Measurements from ENCODE around the gene STEAP1B. TPM values are rescaled to one million over a fixed set of nuclear protein-coding genes. Genes with fewer than 3 reads are reported as not detected.

STEAP1B gene
- total RNA-seq, 1 experiment from 2014 or later = 0.27 TPM

DNA sequence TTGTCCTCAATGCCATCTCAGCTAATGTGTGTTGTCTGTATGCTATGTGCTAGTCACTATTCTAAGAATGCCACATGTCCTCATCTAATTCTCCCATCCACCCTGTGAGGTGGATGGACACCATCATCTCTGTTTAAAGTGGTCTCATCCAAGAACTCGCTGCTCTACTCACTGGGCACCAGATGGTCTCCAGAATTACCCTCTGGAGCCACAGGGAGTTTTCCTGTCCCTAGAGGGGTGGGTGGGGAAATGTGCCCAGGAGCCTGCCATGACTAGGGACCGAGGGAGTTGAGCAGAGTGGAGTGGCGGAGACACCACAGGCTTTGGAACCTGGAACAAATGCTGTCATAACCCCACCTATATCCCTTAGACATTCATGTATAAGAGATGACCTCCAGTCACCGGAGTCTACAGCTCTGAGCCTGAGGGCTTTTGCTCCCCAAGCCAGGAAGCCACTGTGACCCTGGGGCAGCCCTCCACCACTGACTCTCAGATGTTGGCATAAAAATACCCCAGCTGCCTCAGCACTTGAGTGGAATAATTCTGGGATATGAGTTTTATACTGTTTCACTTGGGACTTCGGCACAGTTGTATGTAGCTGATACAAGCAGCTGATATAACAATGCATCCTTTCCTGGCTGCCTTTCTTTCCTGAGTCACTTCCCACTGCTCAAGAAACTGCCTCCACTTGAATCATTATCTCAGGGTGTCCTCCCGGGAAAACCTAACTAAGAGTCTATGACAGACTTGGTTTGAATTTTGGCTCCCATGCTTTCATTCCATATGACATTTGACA lies 81.5 kb downstream of the STEAP1B start:
- Histone ChIP-seq H3K4me2 (ENCODE audit: low read length) (no peak overlapping the region), H3K9ac (ENCODE audit: low read length) (no peak overlapping the region), H4K20me1 (ENCODE audit: insufficient read depth) (no peaks in the 10 kb centered on the region), H3K79me2 (ENCODE audit: insufficient read depth, low read length) (no peaks in the 10 kb centered on the region), H3K9me2 (ENCODE audit: insufficient read depth) (no peaks in the 10 kb centered on the region), H3K27ac (ENCODE audit: low read depth, low read length) (no peak overlapping the region), H3K27me3 (ENCODE audit: insufficient read depth, low read length) (no peaks in the 10 kb centered on the region), H3K36me3 (ENCODE audit: control insufficient read depth in 1 of 2, insufficient read depth in 2 of 2, low read length in 2 of 2) (no peaks in the 10 kb centered on the region), H3K9me3 (ENCODE audit: control insufficient read depth in 1 of 2, insufficient read depth in 1 of 2, low read depth in 1 of 2, low read length in 2 of 2) (no peaks in the 10 kb centered on the region), H3K4me1 (ENCODE audit: control insufficient read depth in 1 of 2, insufficient read depth in 2 of 2, low read length in 2 of 2) (no peaks in the 10 kb centered on the region), H3K4me3 (replicated peaks in 1 of 2; ENCODE audit: low read depth in 1 of 2, low read length in 2 of 2) (no peak overlapping the region), H2AFZ (ENCODE audit: low read depth, low read length, poor library complexity, severe bottlenecking) (no peak overlapping the region)
- ChIA-PET RAD21 (ENCODE audit: low non-redundant PET in 1 of 2, low total read pairs in 2 of 2, uncharacterized antibody in 2 of 2, unreplicated experiment in 2 of 2) (no interaction called here), CTCF (no interaction called here), POLR2A (no interaction called here)
- DNase-seq (ENCODE audit: low read depth, low spot score) (no peak), ATAC-seq (no peak)
- intact Hi-C loops (cut with micrococcal nuclease) = no loop called here
- TF ChIP-seq JUND (IDR thresholded peaks at IDR 0.05) (no peak), ZNF274 (IDR thresholded peaks at IDR 0.05; ENCODE audit: low read depth, low read length) (no peak), CBX3 (IDR thresholded peaks at IDR 0.05; ENCODE audit: low read depth) (no peak)
- TF ChIP-seq, protein P1, sequence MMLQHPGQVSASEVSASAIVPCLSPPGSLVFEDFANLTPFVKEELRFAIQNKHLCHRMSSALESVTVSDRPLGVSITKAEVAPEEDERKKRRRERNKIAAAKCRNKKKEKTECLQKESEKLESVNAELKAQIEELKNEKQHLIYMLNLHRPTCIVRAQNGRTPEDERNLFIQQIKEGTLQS (IDR thresholded peaks at IDR 0.05) = no peak
- BruUV-seq (replicated peaks) = no TSS peak

DNA sequence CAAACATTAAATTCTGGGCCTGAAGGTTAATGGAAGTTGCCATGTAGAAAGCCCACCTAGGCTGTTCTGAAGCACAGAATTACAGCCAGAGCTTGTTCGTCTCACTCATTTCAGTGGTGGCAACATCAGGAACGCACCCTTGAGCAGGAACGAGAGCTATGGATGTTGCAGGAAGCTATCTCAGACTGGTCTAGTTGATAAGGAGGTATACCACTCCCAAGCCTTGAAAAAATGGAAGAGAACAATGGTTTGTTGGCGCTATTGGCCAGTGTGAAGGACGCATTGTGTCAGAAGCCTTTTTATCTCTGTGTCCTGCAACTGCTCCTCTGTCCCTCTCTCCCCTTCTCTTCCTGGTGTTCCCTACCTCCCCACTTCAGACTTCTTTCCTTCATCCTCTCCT lies 82.1 kb downstream of the STEAP1B start:
- ATAC-seq (no peak), DNase-seq (ENCODE audit: low read depth, low spot score) (no peak)
- H3K27ac ChIP-seq (ENCODE audit: low read depth, low read length) = no peak overlapping the region
- intact Hi-C loops (cut with micrococcal nuclease) = no loop called here
- no peak overlapping the region for H3K9ac ChIP-seq (ENCODE audit: low read length)
- no peaks in the 10 kb centered on the region for H3K27me3 ChIP-seq (ENCODE audit: insufficient read depth, low read length)
- ChIA-PET CTCF (no interaction called here), RAD21 (ENCODE audit: low non-redundant PET in 1 of 2, low total read pairs in 2 of 2, uncharacterized antibody in 2 of 2, unreplicated experiment in 2 of 2) (no interaction called here), POLR2A (no interaction called here)
- H3K4me3 ChIP-seq (replicated peaks in 1 of 2; ENCODE audit: low read depth in 1 of 2, low read length in 2 of 2) = no peak overlapping the region
- no peaks in the 10 kb centered on the region for H3K4me1 ChIP-seq (ENCODE audit: control insufficient read depth in 1 of 2, insufficient read depth in 2 of 2, low read length in 2 of 2)
- no peaks in the 10 kb centered on the region for H3K79me2 ChIP-seq (ENCODE audit: insufficient read depth, low read length)
- no peaks in the 10 kb centered on the region for H4K20me1 ChIP-seq (ENCODE audit: insufficient read depth)
- H3K36me3 ChIP-seq (ENCODE audit: control insufficient read depth in 1 of 2, insufficient read depth in 2 of 2, low read length in 2 of 2) = no peaks in the 10 kb centered on the region
- BruUV-seq (replicated peaks) = no TSS peak
- no peaks in the 10 kb centered on the region for H3K9me2 ChIP-seq (ENCODE audit: insufficient read depth)
- H3K9me3 ChIP-seq (ENCODE audit: control insufficient read depth in 1 of 2, insufficient read depth in 1 of 2, low read depth in 1 of 2, low read length in 2 of 2) = no peaks in the 10 kb centered on the region
- H2AFZ ChIP-seq (ENCODE audit: low read depth, low read length, poor library complexity, severe bottlenecking) = no peak overlapping the region
- H3K4me2 ChIP-seq (ENCODE audit: low read length) = no peak overlapping the region
- TF ChIP-seq SIN3A (IDR thresholded peaks at IDR 0.05; ENCODE audit: low read depth) (no peak), ZFX (IDR thresholded peaks at IDR 0.05) (no peak), SP1 (IDR thresholded peaks at IDR 0.05; ENCODE audit: low read depth) (no peak), EGR1 (IDR thresholded peaks at IDR 0.05; ENCODE audit: low read depth) (no peak), FOSL1 (IDR thresholded peaks at IDR 0.05; ENCODE audit: low read depth) (no peak)
- TF ChIP-seq, protein P2, sequence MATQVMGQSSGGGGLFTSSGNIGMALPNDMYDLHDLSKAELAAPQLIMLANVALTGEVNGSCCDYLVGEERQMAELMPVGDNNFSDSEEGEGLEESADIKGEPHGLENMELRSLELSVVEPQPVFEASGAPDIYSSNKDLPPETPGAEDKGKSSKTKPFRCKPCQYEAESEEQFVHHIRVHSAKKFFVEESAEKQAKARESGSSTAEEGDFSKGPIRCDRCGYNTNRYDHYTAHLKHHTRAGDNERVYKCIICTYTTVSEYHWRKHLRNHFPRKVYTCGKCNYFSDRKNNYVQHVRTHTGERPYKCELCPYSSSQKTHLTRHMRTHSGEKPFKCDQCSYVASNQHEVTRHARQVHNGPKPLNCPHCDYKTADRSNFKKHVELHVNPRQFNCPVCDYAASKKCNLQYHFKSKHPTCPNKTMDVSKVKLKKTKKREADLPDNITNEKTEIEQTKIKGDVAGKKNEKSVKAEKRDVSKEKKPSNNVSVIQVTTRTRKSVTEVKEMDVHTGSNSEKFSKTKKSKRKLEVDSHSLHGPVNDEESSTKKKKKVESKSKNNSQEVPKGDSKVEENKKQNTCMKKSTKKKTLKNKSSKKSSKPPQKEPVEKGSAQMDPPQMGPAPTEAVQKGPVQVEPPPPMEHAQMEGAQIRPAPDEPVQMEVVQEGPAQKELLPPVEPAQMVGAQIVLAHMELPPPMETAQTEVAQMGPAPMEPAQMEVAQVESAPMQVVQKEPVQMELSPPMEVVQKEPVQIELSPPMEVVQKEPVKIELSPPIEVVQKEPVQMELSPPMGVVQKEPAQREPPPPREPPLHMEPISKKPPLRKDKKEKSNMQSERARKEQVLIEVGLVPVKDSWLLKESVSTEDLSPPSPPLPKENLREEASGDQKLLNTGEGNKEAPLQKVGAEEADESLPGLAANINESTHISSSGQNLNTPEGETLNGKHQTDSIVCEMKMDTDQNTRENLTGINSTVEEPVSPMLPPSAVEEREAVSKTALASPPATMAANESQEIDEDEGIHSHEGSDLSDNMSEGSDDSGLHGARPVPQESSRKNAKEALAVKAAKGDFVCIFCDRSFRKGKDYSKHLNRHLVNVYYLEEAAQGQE (IDR thresholded peaks at IDR 0.05; ENCODE audit: low read depth) = no peak
- TF ChIP-seq, protein P3, sequence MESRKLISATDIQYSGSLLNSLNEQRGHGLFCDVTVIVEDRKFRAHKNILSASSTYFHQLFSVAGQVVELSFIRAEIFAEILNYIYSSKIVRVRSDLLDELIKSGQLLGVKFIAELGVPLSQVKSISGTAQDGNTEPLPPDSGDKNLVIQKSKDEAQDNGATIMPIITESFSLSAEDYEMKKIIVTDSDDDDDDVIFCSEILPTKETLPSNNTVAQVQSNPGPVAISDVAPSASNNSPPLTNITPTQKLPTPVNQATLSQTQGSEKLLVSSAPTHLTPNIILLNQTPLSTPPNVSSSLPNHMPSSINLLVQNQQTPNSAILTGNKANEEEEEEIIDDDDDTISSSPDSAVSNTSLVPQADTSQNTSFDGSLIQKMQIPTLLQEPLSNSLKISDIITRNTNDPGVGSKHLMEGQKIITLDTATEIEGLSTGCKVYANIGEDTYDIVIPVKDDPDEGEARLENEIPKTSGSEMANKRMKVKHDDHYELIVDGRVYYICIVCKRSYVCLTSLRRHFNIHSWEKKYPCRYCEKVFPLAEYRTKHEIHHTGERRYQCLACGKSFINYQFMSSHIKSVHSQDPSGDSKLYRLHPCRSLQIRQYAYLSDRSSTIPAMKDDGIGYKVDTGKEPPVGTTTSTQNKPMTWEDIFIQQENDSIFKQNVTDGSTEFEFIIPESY (IDR thresholded peaks at IDR 0.05; ENCODE audit: extremely low read depth, insufficient replicate concordance, low read length) = no peak
- TF ChIP-seq, protein P4, sequence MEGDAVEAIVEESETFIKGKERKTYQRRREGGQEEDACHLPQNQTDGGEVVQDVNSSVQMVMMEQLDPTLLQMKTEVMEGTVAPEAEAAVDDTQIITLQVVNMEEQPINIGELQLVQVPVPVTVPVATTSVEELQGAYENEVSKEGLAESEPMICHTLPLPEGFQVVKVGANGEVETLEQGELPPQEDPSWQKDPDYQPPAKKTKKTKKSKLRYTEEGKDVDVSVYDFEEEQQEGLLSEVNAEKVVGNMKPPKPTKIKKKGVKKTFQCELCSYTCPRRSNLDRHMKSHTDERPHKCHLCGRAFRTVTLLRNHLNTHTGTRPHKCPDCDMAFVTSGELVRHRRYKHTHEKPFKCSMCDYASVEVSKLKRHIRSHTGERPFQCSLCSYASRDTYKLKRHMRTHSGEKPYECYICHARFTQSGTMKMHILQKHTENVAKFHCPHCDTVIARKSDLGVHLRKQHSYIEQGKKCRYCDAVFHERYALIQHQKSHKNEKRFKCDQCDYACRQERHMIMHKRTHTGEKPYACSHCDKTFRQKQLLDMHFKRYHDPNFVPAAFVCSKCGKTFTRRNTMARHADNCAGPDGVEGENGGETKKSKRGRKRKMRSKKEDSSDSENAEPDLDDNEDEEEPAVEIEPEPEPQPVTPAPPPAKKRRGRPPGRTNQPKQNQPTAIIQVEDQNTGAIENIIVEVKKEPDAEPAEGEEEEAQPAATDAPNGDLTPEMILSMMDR (IDR thresholded peaks at IDR 0.05 in 2 of 3, conservative IDR thresholded peaks at IDR 0.05 in 1 of 3; ENCODE audit: borderline replicate concordance in 1 of 3, insufficient read depth in 1 of 3, low read depth in 2 of 3, low read length in 2 of 3) = no peak
- TF ChIP-seq, protein P1 (IDR thresholded peaks at IDR 0.05) = no peak

Measured in HCT116 (cell line).